ENCODE results near the gene ADAM12.

ADAM12 gene

DNA sequence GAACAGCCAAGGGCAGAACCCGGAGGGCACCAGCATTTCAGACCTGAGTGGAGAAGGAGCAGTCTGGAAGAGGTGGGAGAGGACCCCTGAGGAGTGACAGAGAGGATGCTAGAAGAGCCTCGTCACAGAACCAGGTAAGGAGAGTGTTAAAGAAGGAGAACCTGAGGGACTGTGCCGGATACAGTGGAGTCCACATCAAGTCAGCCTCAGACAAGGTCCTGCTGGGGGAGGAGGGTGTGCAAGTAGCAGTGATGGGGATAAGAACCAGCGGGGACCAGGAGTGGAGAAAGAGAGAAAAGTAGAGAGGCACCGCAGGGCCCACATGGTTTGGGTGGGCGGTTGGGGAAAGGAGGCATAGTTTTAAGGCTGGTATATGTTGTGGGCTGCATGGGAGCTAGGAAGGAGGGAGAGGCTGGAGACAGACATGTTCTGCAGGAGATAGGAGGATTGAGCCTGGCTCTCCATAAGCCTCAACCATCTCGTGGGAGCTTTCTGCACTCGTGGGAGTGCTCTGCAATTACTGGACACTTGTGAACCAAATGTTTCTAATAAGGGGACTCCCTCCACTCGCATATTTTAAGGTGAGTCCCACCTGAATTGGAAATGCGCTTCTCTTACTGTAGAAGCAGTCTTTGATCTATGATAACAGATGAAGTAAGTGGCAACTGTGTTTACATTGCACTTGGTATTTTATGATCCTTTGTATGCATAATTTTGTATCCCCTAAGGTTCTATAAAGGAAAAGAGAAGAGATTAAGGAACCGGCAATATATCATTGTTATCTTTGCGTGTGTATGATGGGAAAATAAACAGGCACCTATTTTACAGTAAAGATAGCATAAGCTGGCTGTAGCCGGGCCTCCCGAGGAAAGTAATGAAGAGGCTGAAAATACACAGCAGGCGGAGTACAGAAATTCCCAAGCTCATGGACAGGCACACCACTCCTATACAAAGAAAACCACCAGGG lies 154.8 kb downstream of the ADAM12 start:
- DNase-seq, result no peak

DNA sequence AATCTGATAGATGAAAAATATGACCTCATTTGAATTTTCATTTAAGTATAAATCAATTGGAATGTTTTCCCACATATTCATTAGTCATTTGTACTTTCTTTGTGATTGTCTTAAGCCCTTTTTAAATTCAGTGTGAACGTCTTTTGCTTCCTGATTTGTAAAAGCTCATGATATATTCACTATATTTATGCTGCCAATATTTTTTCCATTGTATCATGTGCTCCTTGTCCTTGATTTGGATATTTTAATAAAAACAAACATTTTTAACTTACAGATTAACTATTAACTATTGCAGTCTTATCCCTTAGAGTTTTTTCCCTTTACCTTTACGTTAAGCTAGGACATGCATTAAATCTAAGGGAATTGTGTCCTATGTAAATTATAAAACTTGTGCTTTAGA lies 157.7 kb downstream of the ADAM12 start:
- DNase-seq, result no peak

DNA sequence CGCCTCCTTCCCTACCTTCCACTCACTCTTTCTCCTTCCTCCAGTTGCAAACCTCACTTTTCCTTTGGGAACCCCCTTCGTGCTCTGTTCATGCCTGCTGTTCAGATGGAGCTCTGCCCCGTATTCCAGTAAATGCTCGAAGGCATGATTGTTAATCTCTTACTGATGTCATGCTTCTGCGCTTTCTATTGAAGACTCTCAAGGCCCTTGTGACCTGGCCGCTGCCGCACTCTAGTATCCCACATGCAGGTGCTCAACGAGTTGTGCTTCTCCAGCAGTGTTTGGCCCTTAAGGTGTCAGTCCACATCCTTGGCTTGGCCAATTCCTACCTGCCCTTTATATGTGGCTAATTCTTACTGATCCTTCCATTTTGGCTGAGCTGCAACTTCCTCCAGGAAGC lies 158.6 kb downstream of the ADAM12 start:
- DNase-seq, result no peak

DNA sequence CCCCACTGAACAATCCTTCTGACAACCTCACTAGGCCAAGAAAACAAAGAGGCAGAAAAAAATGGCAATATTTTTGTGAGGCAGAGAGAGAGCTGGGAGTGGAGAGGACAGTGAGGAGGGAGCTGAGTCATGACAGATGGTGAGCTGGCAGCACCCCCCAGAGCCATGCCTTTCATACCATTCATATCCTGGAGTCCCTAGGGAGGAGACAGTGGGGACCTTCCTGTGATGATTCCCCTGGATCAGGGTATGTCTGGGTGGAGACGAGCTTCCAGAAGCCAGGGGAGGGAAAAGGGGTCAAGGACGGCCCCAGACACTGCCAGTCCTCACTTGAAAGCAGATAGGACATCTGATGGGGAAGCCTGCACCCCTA lies 160.5 kb downstream of the ADAM12 start:
- DNase-seq, result no peak

DNA sequence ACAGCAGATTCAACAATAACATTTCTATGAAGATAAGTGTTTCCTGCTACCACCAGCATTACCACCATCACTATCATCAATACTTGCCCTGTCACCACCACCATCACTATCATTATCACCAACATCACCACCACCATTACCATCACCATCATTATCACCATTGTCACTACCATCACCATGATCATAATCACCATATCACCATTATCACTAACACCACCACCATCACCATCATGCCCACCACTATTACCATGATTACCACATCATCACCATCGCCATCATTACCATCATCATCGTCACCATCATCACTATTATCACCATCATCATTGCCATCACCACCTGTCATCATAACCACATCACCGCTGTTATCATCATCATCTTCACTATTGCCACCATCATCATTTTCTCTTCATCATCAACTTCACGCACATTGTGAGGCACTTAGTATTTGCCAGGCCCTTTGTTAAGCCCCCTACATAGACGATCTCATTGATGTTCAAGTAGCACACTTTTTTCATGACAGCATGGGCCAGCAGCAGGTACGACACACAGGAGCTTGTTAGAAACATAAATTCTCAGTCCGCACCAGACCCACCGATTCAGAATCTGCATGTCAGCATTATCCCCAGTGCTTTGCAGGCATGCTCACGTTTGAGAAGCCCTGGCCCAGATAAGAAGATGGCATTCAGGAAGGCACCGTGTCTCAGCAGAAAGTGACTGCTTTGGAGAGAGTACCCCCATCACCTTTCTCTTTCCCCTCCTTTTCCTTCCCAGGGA lies 161.1 kb downstream of the ADAM12 start:
- no peak for DNase-seq

DNA sequence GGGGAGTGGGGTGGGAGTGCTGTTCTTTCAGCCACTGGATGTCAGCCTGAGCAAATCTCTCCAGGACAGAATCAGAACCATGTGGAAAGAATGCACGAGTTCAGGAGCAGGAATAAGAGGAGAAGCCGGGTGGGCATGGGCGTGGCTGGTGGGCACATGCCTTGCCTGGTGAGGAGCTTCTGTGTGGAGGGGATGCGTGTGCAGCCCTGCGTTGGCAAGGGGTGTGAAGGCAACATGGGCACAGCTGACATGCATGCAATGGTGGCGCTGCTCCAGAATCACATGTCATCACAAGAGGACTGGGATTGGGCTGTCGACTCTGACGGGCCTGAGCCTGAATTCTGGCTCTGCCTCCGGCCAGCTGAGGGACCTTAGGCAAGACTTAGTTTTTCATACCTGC lies 162.1 kb downstream of the ADAM12 start:
- DNase-seq, result no peak

DNA sequence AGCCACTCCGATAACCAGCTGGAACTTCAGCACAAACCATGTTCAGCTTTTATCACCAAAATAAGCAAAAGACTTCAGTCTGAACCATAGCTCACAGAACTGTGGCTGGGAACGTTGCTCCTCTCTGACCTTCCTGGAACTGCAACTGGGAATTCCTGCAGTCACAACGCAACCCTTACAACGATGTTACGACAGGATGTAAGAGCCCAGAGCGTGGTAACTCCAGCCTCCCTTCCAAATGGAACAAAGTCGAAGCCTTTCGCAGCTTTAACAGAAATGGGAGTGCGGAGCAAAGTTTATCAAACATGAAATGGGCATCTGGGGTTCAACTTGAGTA lies 162.6 kb downstream of the ADAM12 start:
- DNase-seq, result no peak

DNA sequence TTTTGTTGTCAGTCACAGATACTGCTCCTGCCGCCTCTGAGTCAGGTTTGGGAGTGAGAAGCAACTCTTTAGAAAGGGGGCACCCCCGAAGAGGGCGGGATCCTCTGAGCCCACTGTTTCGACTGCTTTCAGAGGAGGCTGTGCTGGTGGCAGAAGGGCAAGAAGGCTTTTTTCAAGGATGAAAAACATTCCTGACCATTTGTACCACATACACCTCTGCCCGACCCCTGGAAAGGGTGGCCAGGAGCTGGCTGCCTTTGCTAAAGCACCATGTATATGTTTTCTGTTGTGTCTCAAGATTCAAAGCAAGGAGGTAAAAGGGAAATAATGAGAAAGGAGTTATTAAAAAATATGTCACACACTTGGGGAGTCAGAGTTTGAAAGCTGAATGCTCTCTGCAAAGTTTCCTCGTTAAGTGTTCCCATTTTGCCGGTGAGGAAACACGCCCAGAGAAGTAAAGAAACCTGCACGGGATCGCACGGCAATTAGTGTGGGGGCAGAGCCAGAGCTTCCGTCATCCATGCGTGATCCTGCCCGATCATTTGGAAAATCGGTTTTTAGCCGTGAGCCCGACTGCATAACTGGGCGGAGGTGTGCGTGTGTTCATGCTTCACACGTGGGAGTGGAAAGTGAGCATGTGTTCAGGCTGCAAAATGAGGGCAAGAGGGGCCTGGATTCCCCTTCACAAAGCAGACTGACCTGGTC lies 163.2 kb downstream of the ADAM12 start:
- no peak for DNase-seq

DNA sequence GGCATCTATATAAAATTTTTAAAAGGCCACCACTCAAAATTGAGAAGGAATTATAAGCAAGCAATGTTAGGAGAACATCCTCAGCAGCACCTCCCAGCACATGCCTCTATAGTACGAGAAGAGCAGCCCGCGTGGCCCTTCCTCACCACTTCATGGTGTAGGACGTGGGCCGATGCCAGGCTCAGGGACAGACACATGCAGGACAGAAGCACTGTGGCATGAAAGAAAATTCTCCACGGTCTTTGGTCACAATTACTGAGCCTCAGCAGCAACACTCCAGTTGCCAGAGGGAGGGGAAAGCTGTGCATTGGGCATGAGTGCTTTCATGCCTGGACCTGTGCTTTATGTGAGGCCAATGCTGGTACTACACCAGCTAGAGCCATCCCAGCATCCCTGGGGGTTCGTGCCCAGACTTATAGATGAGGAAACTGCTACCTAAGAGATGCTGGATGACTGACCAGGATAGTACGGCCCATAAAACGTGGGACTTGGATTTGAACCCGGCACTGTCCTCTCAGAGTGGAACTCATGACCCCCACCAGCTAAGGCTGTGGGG lies 164.7 kb downstream of the ADAM12 start:
- DNase-seq, result no peak

DNA sequence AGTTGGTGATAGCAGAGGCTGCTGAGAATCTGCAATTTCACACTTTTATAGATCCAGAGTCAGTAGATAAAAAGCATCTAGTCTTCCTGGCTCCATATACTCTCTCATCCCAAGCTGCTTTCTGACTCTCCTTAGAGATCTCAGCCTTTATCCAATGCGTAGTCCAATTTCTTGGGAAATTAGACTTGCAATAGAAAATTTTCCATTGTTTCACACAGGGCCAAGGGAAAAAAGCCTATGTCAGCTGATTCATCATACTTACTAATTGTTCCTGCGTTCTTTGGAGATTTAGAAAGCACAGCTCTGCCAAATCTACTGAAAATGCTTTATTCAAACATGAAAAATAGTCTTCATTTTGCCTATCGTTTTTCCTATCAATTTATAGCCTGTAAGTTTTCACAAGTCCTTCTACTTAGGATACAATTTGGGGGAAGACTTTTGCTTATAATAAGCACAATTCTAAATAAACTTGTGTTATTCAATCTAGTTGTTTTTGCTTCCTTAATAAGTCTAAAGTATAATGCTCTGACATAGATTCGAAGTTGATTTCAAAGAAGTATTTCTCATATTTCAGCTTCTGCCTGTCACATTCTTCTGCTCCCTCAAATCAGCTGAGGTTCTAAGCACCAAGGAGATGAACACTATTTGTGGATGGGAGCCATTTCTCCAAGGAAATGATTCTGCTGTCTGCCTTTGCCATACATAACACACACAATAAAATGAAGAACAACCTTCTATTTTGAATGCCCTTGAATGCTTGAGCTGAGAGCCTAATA lies 165.4 kb downstream of the ADAM12 start:
- no peak for DNase-seq

DNA sequence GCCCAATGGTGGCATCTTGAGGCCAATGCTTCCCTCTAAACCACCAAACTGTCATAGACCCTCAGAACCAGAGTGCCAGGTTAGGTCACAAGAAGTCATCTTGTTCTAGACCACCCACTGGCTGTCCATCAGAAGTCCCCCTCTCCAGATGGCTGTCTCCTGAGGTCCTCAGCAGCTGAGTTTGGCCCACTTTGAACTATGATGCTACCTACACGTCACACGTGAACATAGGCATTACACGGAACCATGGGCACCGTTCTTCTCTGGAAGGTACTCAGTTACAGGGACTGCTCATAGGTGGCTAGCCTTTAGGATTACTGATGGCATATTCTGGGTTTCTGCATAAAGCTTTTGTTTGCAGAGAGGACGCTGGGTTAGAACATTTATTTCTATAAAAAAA lies 166.4 kb downstream of the ADAM12 start:
- DNase-seq, result no peak

DNA sequence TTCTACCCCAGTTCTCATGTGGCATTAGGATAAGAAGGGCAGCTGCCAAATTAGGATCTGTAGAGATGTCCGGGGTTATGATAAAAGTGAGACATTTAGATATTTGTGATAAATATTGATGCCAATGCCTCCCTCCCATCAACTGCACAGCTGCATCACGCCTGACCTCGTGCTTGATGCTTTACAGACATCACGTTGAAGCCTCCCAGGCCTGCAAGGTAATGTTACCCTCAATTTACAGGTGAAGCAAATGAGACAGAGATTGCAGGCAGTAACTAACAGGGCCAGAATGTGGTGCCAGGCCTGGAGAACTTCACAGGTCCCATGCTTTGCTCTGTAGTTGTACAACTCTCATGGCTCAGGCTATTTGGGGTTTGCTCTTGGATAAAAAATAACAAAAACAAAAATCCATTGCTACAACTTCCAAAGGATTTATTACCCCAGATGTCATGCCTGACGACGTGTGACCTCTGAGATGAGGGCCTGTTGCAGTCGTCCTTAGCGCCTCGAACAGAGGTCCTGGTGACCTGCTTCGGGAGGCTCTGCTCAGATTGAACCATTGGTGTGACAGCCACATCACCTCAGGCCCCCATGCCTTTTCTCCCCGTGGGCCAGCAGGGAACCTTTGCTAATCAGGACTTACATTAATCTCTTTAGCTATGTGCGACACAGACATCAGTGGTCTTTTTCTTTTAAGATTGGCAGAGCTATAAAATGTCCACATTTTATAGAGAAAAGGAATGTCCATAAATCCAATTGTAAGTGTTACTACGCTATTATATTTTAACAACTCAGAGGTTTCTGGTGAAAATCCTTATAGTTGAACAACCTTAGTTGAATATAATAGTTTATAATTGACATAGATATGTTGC lies 169.3 kb downstream of the ADAM12 start:
- no peak for DNase-seq

DNA sequence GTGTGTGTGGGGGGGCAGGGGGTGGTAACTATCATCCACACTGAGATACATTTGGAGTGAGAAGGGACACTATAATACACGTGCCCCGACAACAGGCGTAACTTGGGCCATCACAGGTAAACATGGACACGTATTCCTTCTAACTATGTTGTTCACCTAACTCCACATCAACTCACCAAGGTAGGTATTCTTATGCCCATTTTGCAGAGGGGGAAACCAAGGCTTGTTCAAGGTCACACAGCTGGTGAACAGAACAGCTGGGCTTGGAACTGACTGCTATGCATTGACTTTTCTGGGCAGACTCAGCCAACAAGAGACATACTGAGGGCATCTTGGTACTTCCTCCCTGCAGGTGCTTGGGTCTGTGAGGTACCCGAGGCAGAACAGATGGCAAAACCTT lies 170.1 kb downstream of the ADAM12 start:
- DNase-seq, result no peak

DNA sequence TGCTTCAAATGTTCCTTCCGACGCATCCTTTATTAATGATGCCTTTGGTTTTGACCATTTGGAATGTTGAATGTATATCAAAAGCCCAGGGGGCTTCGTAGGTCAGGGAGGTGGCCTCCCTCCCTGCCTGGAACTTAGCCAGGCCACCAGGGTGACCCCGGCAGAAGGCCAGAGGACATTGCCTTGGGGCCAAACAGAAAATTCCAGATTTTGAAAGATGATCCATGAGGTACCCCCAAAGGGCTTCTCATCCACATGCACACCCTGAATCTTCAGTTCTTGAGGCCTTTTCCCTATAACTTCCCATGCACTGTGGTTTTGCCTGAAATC lies 171.7 kb downstream of the ADAM12 start:
- DNase-seq, result no peak

DNA sequence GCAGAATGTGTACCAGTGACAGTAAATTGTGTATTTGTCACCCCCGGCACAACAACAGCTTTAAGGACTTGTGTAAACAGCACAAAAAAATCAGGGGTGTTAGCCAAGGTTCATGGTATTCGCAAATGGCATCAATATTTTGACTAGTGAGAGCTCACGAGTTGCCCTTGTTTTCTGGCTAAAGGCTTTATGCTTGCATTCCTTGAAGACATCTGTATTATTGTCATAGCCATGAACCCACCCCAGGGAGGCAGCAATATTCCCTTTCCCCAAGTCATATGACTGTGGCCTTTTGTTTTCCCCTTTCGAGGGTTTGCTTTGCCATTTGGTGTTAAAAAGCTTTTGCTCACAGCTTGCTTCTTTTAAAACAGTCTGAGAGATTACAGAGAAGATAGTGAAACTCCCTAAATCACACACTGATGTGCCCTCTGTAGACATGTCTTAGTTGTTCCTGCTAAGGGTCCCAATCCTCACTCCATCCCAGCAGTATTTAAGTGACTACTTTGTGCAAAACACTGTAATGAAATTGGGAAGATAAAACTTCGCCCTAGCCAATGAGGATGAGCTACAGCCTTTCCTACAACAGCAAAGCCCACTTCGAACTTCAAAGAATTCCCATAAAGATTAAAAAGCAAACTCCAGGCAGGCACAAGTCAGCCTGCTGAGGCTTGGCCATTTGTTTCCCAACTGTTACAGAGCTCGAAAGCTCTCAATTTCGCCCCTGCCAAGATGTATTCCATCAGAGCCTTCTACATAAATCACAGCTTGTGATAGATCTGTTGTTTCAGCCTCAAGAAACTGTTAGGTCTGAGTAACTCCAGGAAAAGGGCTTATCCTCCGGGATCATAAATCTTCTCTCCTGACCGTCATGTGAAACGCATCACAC lies 172.3 kb downstream of the ADAM12 start:
- no peak for DNase-seq

DNA sequence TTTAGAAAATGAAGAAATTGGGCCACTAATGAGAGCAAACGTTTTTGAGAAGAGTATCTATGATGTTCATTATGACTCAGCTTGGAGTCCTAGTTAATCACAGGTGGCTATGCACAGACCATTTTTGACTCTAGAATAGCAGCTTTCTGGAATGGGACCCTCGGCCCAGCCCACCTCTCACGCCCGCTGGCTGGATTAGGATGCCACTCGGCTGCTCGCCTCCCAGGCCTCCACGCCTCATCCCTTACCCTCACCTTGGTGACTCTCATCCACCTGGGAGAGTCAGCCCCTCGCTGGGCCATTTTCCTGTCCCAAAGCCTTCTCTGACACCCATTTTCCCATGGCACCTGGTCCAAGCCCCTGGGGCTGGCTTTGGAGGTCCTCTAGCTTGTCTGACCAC lies 173.6 kb downstream of the ADAM12 start:
- DNase-seq, result no peak

DNA sequence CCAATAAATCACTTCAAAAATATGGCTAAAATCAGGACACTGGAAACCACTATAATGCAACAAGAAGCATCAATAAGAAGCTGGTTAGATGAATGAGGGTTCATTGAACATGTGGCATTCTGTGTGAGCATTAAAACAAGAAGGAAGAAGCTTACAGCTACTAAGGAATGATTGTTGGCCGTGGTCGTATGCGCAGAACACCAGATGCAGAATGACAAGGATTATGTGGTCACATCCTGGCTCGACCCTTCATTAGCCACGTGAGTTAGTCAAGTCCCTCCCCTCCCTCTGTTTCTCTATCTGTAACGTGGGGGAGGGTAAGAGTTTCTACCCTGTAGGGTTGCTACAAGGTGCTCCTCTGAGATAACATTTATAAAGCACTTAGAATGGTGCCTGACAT lies 174.3 kb downstream of the ADAM12 start:
- no peak for DNase-seq

DNA sequence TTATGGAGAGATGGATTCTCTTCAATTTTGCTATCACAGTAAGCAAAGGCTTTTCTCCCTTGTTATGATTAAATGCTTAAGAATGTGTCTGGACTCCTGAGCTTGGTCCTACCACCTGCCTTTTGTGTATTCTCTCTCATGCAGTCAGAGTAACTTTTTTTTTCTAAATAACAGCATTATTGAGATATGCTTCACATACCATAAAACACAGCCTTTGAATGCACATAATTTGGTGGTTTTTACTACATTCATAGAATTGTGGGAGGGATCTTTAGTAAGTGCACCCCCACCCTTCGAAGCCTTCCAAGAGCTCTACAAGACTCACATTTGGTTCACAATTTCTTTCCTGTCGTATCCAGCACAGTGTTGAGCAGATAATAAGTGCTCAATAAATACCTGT lies 175.5 kb downstream of the ADAM12 start:
- no peak for DNase-seq

DNA sequence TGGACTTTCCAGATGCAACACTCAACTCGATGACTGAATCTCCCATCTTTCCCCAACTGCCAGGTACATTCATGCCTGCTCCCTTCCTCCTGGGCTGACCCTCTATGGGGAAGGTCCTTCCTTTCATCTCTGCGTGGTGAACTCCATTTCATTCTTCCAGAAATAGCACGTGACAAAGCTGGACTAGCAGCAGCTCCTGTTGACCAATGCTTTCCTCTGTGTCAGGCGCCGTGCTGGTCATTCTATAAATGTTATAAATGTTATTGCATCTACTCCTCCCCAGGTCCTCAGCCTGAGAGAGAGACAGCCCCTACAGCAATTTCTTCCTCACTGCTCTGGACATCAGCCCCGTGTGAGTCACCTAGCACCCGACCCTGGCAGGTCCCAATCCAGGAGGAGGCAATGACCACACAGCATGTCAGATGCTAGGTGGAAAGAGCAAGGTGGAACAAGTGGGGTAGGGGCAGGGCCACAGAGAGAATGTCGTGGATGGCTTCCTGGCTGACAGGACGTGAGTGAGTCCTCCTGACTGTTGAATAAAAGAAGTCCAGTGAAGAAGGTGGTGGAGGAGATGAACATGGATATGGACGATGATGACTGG lies 178.1 kb downstream of the ADAM12 start:
- DNase-seq, result no peak

DNA sequence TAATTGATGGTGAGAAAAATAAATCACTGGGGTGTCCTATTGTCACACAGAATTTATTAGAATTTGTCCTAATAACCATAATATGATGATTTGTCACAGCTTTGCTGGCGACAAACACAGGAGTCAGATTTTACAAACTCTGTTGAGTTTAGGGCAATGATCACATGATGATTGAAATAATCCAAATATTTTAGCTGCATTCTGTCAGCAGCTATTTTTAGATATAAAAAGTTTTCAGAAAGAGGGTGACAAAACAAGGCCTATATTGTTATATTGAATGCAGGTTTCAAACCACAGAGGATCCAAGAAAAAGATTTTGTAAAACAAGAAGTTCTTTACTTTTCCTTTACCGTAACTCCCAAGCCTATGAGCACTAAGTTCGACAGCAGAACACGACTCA lies 178.8 kb downstream of the ADAM12 start:
- no peak for DNase-seq

All from NCI-H2081 treated with DMSO at 0.1 percent for 48 hours (cell line).